ENCODE results near the gene SLC4A1AP.

- TF ChIP-seq POLR2AphosphoS5 (IDR thresholded peaks at IDR 0.05; ENCODE audit: low read length): no peak
- no peak for TF ChIP-seq YBX1 (IDR thresholded peaks at IDR 0.05)
- TF ChIP-seq ZBTB40 (IDR thresholded peaks at IDR 0.05; ENCODE audit: borderline replicate concordance): no peak
- no peak for TF ChIP-seq EZH2 (IDR thresholded peaks at IDR 0.05; ENCODE audit: borderline replicate concordance, control insufficient read depth, low read depth, low read length)
- TF ChIP-seq CTCF (IDR thresholded peaks at IDR 0.05 in 2 of 3, conservative IDR thresholded peaks at IDR 0.05 in 1 of 3; ENCODE audit: control insufficient read depth in 2 of 3, extremely low read depth in 1 of 3, insufficient read depth in 1 of 3, low read depth in 3 of 3, low read length in 3 of 3): no peak
- no peak for TF ChIP-seq NRF1 (conservative IDR thresholded peaks at IDR 0.05; ENCODE audit: low read depth, low read length)
- no peak for TF ChIP-seq CEBPB (IDR thresholded peaks at IDR 0.05; ENCODE audit: borderline replicate concordance in 1 of 2, low read depth in 2 of 2, low read length in 2 of 2)
- no peak for TF ChIP-seq KDM1A (IDR thresholded peaks at IDR 0.05; ENCODE audit: borderline replicate concordance)
- no peak for TF ChIP-seq REST (IDR thresholded peaks at IDR 0.05; ENCODE audit: low read depth, low read length)
- TF ChIP-seq NFXL1 (IDR thresholded peaks at IDR 0.05; ENCODE audit: borderline replicate concordance): no peak
Observed at GRCh38 chr2:27729614-27730013, 65.9 kb downstream of the SLC4A1AP start.
